ENCODE measurements around the gene COX5B.
A peak's percentile ranks its signal among the peaks of the same experiment; 100 is the strongest.

The COX5B gene

DNA sequence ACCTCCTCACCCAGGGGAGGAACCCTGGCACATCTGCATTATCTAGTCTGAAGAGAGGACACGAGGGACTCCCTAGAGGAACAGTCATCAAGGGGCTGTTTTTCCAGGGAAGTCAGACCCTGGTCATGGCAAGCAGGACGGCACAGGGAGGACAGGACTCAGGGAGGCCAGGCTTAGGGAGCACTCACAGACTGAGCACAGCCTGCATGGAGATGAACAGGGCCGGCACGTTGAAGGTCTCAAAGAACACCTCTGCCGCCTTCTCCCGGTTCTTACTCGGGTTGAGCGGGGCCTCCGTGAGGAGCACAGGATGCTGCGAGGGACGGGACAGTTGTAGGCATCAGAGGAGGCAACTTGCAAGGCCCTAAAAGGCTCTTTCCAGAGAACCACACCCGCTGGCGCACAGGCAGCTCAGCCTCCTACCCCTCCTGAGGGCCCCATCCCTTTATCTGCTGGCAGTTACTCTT, 12.9 kb downstream of the COX5B start:
- no peaks in the 10 kb centered on the region for H3K27me3 ChIP-seq (replicated peaks in 2 of 5; ENCODE audit: control insufficient read depth in 4 of 5, insufficient read depth in 5 of 5, low read length in 4 of 5)
- no peak overlapping the region for H3K27ac ChIP-seq (ENCODE audit: insufficient read depth in 1 of 2, low read depth in 1 of 2, low read length in 2 of 2, poor library complexity in 1 of 2, severe bottlenecking in 2 of 2)
- H3K4me3 ChIP-seq (ENCODE audit: control insufficient read depth in 1 of 7, extremely low read depth in 1 of 7, insufficient read depth in 4 of 7, low read depth in 2 of 7, low read length in 6 of 7): no peak overlapping the region
- peaks cover 0 to 15% (median 6%) of the 10 kb centered on the region in 5 experiments for H3K9me3 ChIP-seq (ENCODE audit: control extremely low read depth in 1 of 5, control insufficient read depth in 4 of 5, insufficient read depth in 2 of 5, low read depth in 1 of 5, low read length in 4 of 5)
- peaks cover 7 to 66% (median 59%) of the 10 kb centered on the region in 4 experiments for H3K36me3 ChIP-seq (ENCODE audit: control insufficient read depth in 4 of 4, insufficient read depth in 4 of 4, low read length in 3 of 4)
- no peak for DNase-seq
- H3K4me1 ChIP-seq (ENCODE audit: control extremely low read depth in 1 of 4, control insufficient read depth in 4 of 4, insufficient read depth in 4 of 4, low read length in 3 of 4): peaks cover 3 to 31% (median 27%) of the 10 kb centered on the region in 4 experiments
- POLR2A ChIA-PET: no interaction called here
- CTCF ChIA-PET: interaction anchor here (8.8 kb wide), 1 partner anchor 39 kb away, joined by 111 read pairs; no protein-coding TSS in a partner anchor
- WGBS (ENCODE audit: insufficient coverage): 96% methylated on average over 13 of the region's 13 CpGs

- 98% methylated on average over 21 of the region's 29 CpGs for WGBS (ENCODE audit: insufficient coverage)
- Histone ChIP-seq H3K36me3 (ENCODE audit: control insufficient read depth in 4 of 4, insufficient read depth in 4 of 4, low read length in 3 of 4) (peaks cover 3 to 59% (median 53%) of the 10 kb centered on the region in 4 experiments), H3K9me3 (ENCODE audit: control extremely low read depth in 1 of 5, control insufficient read depth in 4 of 5, insufficient read depth in 2 of 5, low read depth in 1 of 5, low read length in 4 of 5) (peaks cover 0 to 8% (median 0%) of the 10 kb centered on the region in 5 experiments), H3K27ac (ENCODE audit: insufficient read depth in 1 of 2, low read depth in 1 of 2, low read length in 2 of 2, poor library complexity in 1 of 2, severe bottlenecking in 2 of 2) (no peak overlapping the region), H3K4me1 (ENCODE audit: control extremely low read depth in 1 of 4, control insufficient read depth in 4 of 4, insufficient read depth in 4 of 4, low read length in 3 of 4) (peaks cover 3 to 31% (median 27%) of the 10 kb centered on the region in 4 experiments), H3K27me3 (replicated peaks in 2 of 5; ENCODE audit: control insufficient read depth in 4 of 5, insufficient read depth in 5 of 5, low read length in 4 of 5) (no peaks in the 10 kb centered on the region), H3K4me3 (ENCODE audit: control insufficient read depth in 1 of 7, extremely low read depth in 1 of 7, insufficient read depth in 4 of 7, low read depth in 2 of 7, low read length in 6 of 7) (no peak overlapping the region)
- no peak for DNase-seq
- ChIA-PET CTCF (interaction anchor here (0.8 to 8.8 kb wide), 3 partner anchors 11 to 69 kb away, joined by 3 to 111 read pairs (median 85); partner anchors contain the start of gene COX5B), POLR2A (interaction anchor here (0.6 to 5.3 kb wide), 2 partner anchors 13 to 787 kb away, joined by 3 to 51 read pairs; partner anchors contain the start of gene COX5B)
These were observed 13.6 kb downstream of the COX5B start for GRCh38 chr2:97659256-97660043.

GRCh38 chr2:97660044-97660774, 14.3 kb downstream of the COX5B start:
- 92% methylated on average over 19 of the region's 20 CpGs for WGBS (ENCODE audit: insufficient coverage)
- H3K4me1 ChIP-seq (ENCODE audit: control extremely low read depth in 1 of 4, control insufficient read depth in 4 of 4, insufficient read depth in 4 of 4, low read length in 3 of 4): peaks cover 3 to 36% (median 32%) of the 10 kb centered on the region in 4 experiments
- no peak overlapping the region for H3K4me3 ChIP-seq (ENCODE audit: control insufficient read depth in 1 of 7, extremely low read depth in 1 of 7, insufficient read depth in 4 of 7, low read depth in 2 of 7, low read length in 6 of 7)
- no peak overlapping the region for H3K27ac ChIP-seq (ENCODE audit: insufficient read depth in 1 of 2, low read depth in 1 of 2, low read length in 2 of 2, poor library complexity in 1 of 2, severe bottlenecking in 2 of 2)
- DNase-seq: no peak
- CTCF ChIA-PET: interaction anchor here (8.6 to 8.8 kb wide), 2 partner anchors 12 to 38 kb away, joined by 85 to 111 read pairs; partner anchors contain the start of gene COX5B
- H3K9me3 ChIP-seq (ENCODE audit: control extremely low read depth in 1 of 5, control insufficient read depth in 4 of 5, insufficient read depth in 2 of 5, low read depth in 1 of 5, low read length in 4 of 5): peaks cover 0 to under 1% (median 0%) of the 10 kb centered on the region in 5 experiments
- H3K36me3 ChIP-seq (ENCODE audit: control insufficient read depth in 4 of 4, insufficient read depth in 4 of 4, low read length in 3 of 4): peaks cover 3 to 52% (median 45%) of the 10 kb centered on the region in 4 experiments
- POLR2A ChIA-PET: interaction anchor here (0.6 to 5.3 kb wide), 2 partner anchors 13 to 787 kb away, joined by 3 to 51 read pairs; partner anchors contain the start of gene COX5B
- H3K27me3 ChIP-seq (replicated peaks in 2 of 5; ENCODE audit: control insufficient read depth in 4 of 5, insufficient read depth in 5 of 5, low read length in 4 of 5): no peaks in the 10 kb centered on the region

GRCh38 chr2:97660775-97661389, 15.0 kb downstream of the COX5B start:
- H3K9me3 ChIP-seq (ENCODE audit: control extremely low read depth in 1 of 5, control insufficient read depth in 4 of 5, insufficient read depth in 2 of 5, low read depth in 1 of 5, low read length in 4 of 5): no peaks in the 10 kb centered on the region
- H3K4me3 ChIP-seq (ENCODE audit: control insufficient read depth in 1 of 7, extremely low read depth in 1 of 7, insufficient read depth in 4 of 7, low read depth in 2 of 7, low read length in 6 of 7): peak overlapping the region in 1 of 7 experiments; percentile 25
- peaks cover 3 to 36% (median 32%) of the 10 kb centered on the region in 4 experiments for H3K4me1 ChIP-seq (ENCODE audit: control extremely low read depth in 1 of 4, control insufficient read depth in 4 of 4, insufficient read depth in 4 of 4, low read length in 3 of 4)
- H3K27ac ChIP-seq (ENCODE audit: insufficient read depth in 1 of 2, low read depth in 1 of 2, low read length in 2 of 2, poor library complexity in 1 of 2, severe bottlenecking in 2 of 2): peak overlapping the region in 1 of 2 experiments; percentile 43
- ChIA-PET CTCF (interaction anchor here (8.6 to 8.8 kb wide), 2 partner anchors 13 to 37 kb away, joined by 85 to 111 read pairs; partner anchors contain the start of gene COX5B), POLR2A (interaction anchor here (5.3 kb wide), 1 partner anchor 14 kb away, joined by 51 read pairs; the partner anchor contains the start of gene COX5B)
- no peaks in the 10 kb centered on the region for H3K27me3 ChIP-seq (replicated peaks in 2 of 5; ENCODE audit: control insufficient read depth in 4 of 5, insufficient read depth in 5 of 5, low read length in 4 of 5)
- DNase-seq: peak in 2 of 3 donors; percentile 31 to 40
- H3K36me3 ChIP-seq (ENCODE audit: control insufficient read depth in 4 of 4, insufficient read depth in 4 of 4, low read length in 3 of 4): peaks cover 3 to 45% (median 39%) of the 10 kb centered on the region in 4 experiments
- WGBS (ENCODE audit: insufficient coverage): 80% methylated on average over 13 of the region's 18 CpGs

DNA sequence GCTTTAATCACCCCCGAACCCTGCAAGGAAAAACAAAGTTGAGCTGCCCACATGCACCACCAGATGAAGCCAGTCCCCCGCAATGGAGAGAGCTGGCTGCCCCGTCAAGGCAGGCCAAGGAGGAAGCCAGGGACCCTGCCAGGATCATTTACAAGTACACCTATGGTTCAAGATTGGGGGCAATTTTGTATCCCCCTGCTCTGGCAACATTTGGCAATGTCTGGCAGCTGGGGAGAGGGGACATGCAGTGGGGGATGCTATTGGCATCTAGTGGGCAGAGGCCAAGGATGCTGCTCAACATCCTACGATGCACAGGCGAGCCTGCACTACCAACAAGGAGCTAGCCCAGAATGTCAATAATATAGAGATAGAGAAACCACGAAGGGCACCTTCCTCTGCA, 16.1 kb downstream of the COX5B start:
- peak overlapping the region in 5 of 7 experiments; percentile 72 to 95 (median 77) for H3K4me3 ChIP-seq (ENCODE audit: control insufficient read depth in 1 of 7, extremely low read depth in 1 of 7, insufficient read depth in 4 of 7, low read depth in 2 of 7, low read length in 6 of 7)
- CTCF ChIA-PET: interaction anchor here (0.8 to 8.8 kb wide), 8 partner anchors 8 to 86 kb away, joined by 3 to 111 read pairs (median 4); partner anchors contain the start of gene COX5B
- 97% methylated on average over 6 of the region's 6 CpGs for WGBS (ENCODE audit: insufficient coverage)
- H3K27me3 ChIP-seq (replicated peaks in 2 of 5; ENCODE audit: control insufficient read depth in 4 of 5, insufficient read depth in 5 of 5, low read length in 4 of 5): no peaks in the 10 kb centered on the region
- H3K27ac ChIP-seq (ENCODE audit: insufficient read depth in 1 of 2, low read depth in 1 of 2, low read length in 2 of 2, poor library complexity in 1 of 2, severe bottlenecking in 2 of 2): peak overlapping the region in 1 of 2 experiments; percentile 86
- POLR2A ChIA-PET: interaction anchor here (5.3 kb wide), 1 partner anchor 15 kb away, joined by 51 read pairs; the partner anchor contains the start of gene COX5B
- H3K36me3 ChIP-seq (ENCODE audit: control insufficient read depth in 4 of 4, insufficient read depth in 4 of 4, low read length in 3 of 4): peaks cover 3 to 34% (median 28%) of the 10 kb centered on the region in 4 experiments
- no peaks in the 10 kb centered on the region for H3K9me3 ChIP-seq (ENCODE audit: control extremely low read depth in 1 of 5, control insufficient read depth in 4 of 5, insufficient read depth in 2 of 5, low read depth in 1 of 5, low read length in 4 of 5)
- peaks cover 3 to 36% (median 32%) of the 10 kb centered on the region in 4 experiments for H3K4me1 ChIP-seq (ENCODE audit: control extremely low read depth in 1 of 4, control insufficient read depth in 4 of 4, insufficient read depth in 4 of 4, low read length in 3 of 4)
- DNase-seq: no peak

GRCh38 chr2:97662386-97662894, 16.6 kb downstream of the COX5B start:
- POLR2A ChIA-PET: interaction anchor here (0.7 to 5.3 kb wide), 2 partner anchors 10 to 16 kb away, joined by 5 to 51 read pairs; partner anchors contain the start of gene COX5B
- Histone ChIP-seq H3K27me3 (replicated peaks in 2 of 5; ENCODE audit: control insufficient read depth in 4 of 5, insufficient read depth in 5 of 5, low read length in 4 of 5) (no peaks in the 10 kb centered on the region), H3K4me1 (ENCODE audit: control extremely low read depth in 1 of 4, control insufficient read depth in 4 of 4, insufficient read depth in 4 of 4, low read length in 3 of 4) (peaks cover 3 to 36% (median 32%) of the 10 kb centered on the region in 4 experiments), H3K27ac (ENCODE audit: insufficient read depth in 1 of 2, low read depth in 1 of 2, low read length in 2 of 2, poor library complexity in 1 of 2, severe bottlenecking in 2 of 2) (peak overlapping the region in 1 of 2 experiments; percentile 86), H3K36me3 (ENCODE audit: control insufficient read depth in 4 of 4, insufficient read depth in 4 of 4, low read length in 3 of 4) (peaks cover 3 to 29% (median 24%) of the 10 kb centered on the region in 4 experiments), H3K4me3 (ENCODE audit: control insufficient read depth in 1 of 7, extremely low read depth in 1 of 7, insufficient read depth in 4 of 7, low read depth in 2 of 7, low read length in 6 of 7) (peak overlapping the region; percentile 72 to 95 (median 77)), H3K9me3 (ENCODE audit: control extremely low read depth in 1 of 5, control insufficient read depth in 4 of 5, insufficient read depth in 2 of 5, low read depth in 1 of 5, low read length in 4 of 5) (no peaks in the 10 kb centered on the region)
- no peak for DNase-seq
- CTCF ChIA-PET: interaction anchor here (0.8 to 8.8 kb wide), 8 partner anchors 8 to 86 kb away, joined by 3 to 111 read pairs (median 4); partner anchors contain the start of gene COX5B
- WGBS (ENCODE audit: insufficient coverage): 37% methylated on average over 11 of the region's 12 CpGs
